ENCODE results near the gene POLR3E.
"Not testable (repeated sequence)": the region's sequence is repeated elsewhere in the genome, so short reads cannot be mapped to it uniquely, and the experiment has no call there.

The POLR3E gene

GRCh38 chr16:22335668-22336246, 38.5 kb downstream of the POLR3E start:
- DNase-seq (ENCODE audit: low read depth in 2 of 2), result no peak

GRCh38 chr16:22336581-22336980, 39.4 kb downstream of the POLR3E start:
- DNase-seq (ENCODE audit: low read depth in 2 of 2), result no peak

GRCh38 chr16:22337045-22337444, 39.8 kb downstream of the POLR3E start:
- DNase-seq (ENCODE audit: low read depth in 2 of 2), result no peak

GRCh38 chr16:22337849-22338635, 40.8 kb downstream of the POLR3E start:
- DNase-seq (ENCODE audit: low read depth in 2 of 2), result no peak

GRCh38 chr16:22340945-22341344, 43.7 kb downstream of the POLR3E start:
- no peak for DNase-seq (ENCODE audit: low read depth in 2 of 2)

GRCh38 chr16:22342082-22342481, 44.9 kb downstream of the POLR3E start:
- no peak for DNase-seq (ENCODE audit: low read depth in 2 of 2)

GRCh38 chr16:22346483-22346882, 49.3 kb downstream of the POLR3E start:
- DNase-seq (ENCODE audit: low read depth in 2 of 2), result no peak

- DNase-seq (ENCODE audit: low read depth in 2 of 2), result no peak
Measured at GRCh38 chr16:22347100-22347820, 50.1 kb downstream of the POLR3E start.

GRCh38 chr16:22348291-22348690, 51.1 kb downstream of the POLR3E start:
- no peak for DNase-seq (ENCODE audit: low read depth in 2 of 2)

- DNase-seq (ENCODE audit: low read depth in 2 of 2), result not testable (repeated sequence)
Measured at GRCh38 chr16:22351017-22351416, 53.8 kb downstream of the POLR3E start.

GRCh38 chr16:22352140-22352539, 54.9 kb downstream of the POLR3E start:
- DNase-seq (ENCODE audit: low read depth in 2 of 2), result no peak

GRCh38 chr16:22352723-22353122, 55.5 kb downstream of the POLR3E start:
- no peak for DNase-seq (ENCODE audit: low read depth in 2 of 2)

GRCh38 chr16:22353191-22353919, 56.1 kb downstream of the POLR3E start:
- no peak for DNase-seq (ENCODE audit: low read depth in 2 of 2)

- no peak for DNase-seq (ENCODE audit: low read depth in 2 of 2)
Measured at GRCh38 chr16:22353933-22354541, 56.8 kb downstream of the POLR3E start.

GRCh38 chr16:22355487-22355908, 58.3 kb downstream of the POLR3E start:
- DNase-seq (ENCODE audit: low read depth in 2 of 2), result no peak

- DNase-seq (ENCODE audit: low read depth in 2 of 2), result no peak
Measured at GRCh38 chr16:22356930-22357634, 59.9 kb downstream of the POLR3E start.

- DNase-seq (ENCODE audit: low read depth in 2 of 2), result no peak
Measured at GRCh38 chr16:22357635-22357971, 60.4 kb downstream of the POLR3E start.

GRCh38 chr16:22358000-22358399, 60.8 kb downstream of the POLR3E start:
- DNase-seq (ENCODE audit: low read depth in 2 of 2), result no peak

- DNase-seq (ENCODE audit: low read depth in 2 of 2), result no peak
Measured at GRCh38 chr16:22359679-22360078, 62.5 kb downstream of the POLR3E start.

GRCh38 chr16:22360963-22361659, 63.9 kb downstream of the POLR3E start:
- no peak for DNase-seq (ENCODE audit: low read depth in 2 of 2)

- DNase-seq (ENCODE audit: low read depth in 2 of 2), result no peak
Measured at GRCh38 chr16:22364241-22364640, 67.0 kb downstream of the POLR3E start.
